Calu3 (cell line): ENCODE measurements around the gene PAX7. TPM values are rescaled to one million over a fixed set of nuclear protein-coding genes. Genes with fewer than 3 reads are reported as not detected.

ENCODE experiments used
- BruUV-seq: library from RNA; stranded (reverse); fragments of 400-500 nt; replicated peaks from 2 replicates; lab custom pipeline; 2021; lab: Mats Ljungman, UMichigan
- CTCF ChIA-PET: fragments of 300-600 bp; sonication (Branson Sonifier 250); formaldehyde crosslinking; loops from one replicate; lab custom pipeline; 2022; ENCODE audit warnings: antibody characterized with exemption; lab: Charles Lee
- DNase-seq: peaks from one replicate; pipeline ENCODE4 v3.0.0; 2022
- H3K27ac Mint-ChIP-seq: one replicate; pipeline ENCODE4 v1.8.0; 2022; ENCODE audit warnings: mixed read lengths; ENCODE audit not compliant: unreplicated experiment
- H3K27me3 Mint-ChIP-seq: one replicate; pipeline ENCODE4 v1.8.0; 2022; ENCODE audit warnings: mixed read lengths; ENCODE audit not compliant: unreplicated experiment
- H3K36me3 Mint-ChIP-seq: one replicate; pipeline ENCODE4 v1.8.0; 2022; ENCODE audit warnings: mild to moderate bottlenecking, moderate library complexity, mixed read lengths; ENCODE audit not compliant: insufficient read depth, unreplicated experiment
- H3K4me1 Mint-ChIP-seq: one replicate; pipeline ENCODE4 v1.8.0; 2022; ENCODE audit warnings: mild to moderate bottlenecking, low read depth, mixed read lengths; ENCODE audit not compliant: unreplicated experiment
- H3K4me3 Mint-ChIP-seq: one replicate; pipeline ENCODE4 v1.8.0; 2022; ENCODE audit warnings: mild to moderate bottlenecking, low read depth, moderate library complexity, mixed read lengths; ENCODE audit not compliant: unreplicated experiment
- H3K9me3 Mint-ChIP-seq: one replicate; pipeline ENCODE4 v1.8.0; 2022; ENCODE audit warnings: low read depth, mixed read lengths; ENCODE audit not compliant: unreplicated experiment
- intact Hi-C: fragments of 100-400 bp; cut with micrococcal nuclease; formaldehyde crosslinking; loops from one replicate; pipeline ENCODE4 v1.10.0; 2022; ENCODE audit not compliant: unreplicated experiment
- total RNA-seq: library from RNA; stranded (reverse); gene quantifications from 2 replicates; pipeline ENCODE4 v1.2.3, GENCODE V29; 2022
- TF ChIP-seq, protein P1 (sequence below): fragments of 200-600 bp; IDR thresholded peaks from one replicate; pipeline ENCODE4 v1.8.0; 2022; ENCODE audit warnings: antibody characterized with exemption; ENCODE audit not compliant: unreplicated experiment

PAX7 gene
- total RNA-seq, 1 experiment from 2014 or later: not detected

DNA sequence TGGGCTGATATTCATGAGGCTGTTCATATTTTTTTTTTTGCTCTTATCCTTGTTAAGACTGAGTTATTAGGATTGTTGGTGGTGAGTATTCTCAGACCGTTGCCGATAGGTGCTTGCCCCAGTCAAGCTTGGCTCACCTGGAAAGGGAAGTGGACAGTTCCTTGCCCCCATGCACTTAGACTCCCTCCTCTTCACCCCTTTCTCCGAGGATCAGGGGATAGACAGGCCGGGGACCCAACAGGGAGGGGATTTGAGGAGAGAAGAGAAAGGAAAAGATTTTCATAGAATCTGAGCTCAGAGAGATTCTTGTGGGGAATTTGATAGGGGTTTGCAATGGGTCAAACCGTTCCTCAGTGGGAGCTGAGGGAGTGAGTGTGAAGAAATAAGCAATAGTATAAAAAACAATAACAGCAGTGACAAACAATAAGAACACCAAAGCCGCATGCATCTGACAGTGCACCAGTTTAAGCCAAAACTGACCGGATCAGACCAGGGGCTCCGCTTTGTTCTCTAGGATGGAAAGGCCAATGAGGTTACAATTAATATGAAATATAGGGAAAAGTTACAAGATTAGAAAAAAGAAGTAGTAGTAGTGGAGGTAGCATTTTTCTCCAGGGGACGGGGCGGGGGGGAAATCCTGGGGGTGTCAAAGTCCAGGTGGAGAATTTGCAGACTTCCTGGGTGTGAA lies 8.9 kb downstream of the PAX7 start:
- intact Hi-C loops: no loop called here
- no peaks in the 10 kb centered on the region for H3K9me3 Mint-ChIP-seq
- no TSS peak for BruUV-seq
- DNase-seq: no peak
- H3K36me3 Mint-ChIP-seq: no peaks in the 10 kb centered on the region
- peaks cover 41% of the 10 kb centered on the region for H3K4me1 Mint-ChIP-seq
- CTCF ChIA-PET: no interaction called here
- peaks cover 100% of the 10 kb centered on the region for H3K27me3 Mint-ChIP-seq
- TF ChIP-seq, protein P1, sequence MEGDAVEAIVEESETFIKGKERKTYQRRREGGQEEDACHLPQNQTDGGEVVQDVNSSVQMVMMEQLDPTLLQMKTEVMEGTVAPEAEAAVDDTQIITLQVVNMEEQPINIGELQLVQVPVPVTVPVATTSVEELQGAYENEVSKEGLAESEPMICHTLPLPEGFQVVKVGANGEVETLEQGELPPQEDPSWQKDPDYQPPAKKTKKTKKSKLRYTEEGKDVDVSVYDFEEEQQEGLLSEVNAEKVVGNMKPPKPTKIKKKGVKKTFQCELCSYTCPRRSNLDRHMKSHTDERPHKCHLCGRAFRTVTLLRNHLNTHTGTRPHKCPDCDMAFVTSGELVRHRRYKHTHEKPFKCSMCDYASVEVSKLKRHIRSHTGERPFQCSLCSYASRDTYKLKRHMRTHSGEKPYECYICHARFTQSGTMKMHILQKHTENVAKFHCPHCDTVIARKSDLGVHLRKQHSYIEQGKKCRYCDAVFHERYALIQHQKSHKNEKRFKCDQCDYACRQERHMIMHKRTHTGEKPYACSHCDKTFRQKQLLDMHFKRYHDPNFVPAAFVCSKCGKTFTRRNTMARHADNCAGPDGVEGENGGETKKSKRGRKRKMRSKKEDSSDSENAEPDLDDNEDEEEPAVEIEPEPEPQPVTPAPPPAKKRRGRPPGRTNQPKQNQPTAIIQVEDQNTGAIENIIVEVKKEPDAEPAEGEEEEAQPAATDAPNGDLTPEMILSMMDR: no peak
- no peak overlapping the region for H3K4me3 Mint-ChIP-seq
- H3K27ac Mint-ChIP-seq: no peak overlapping the region

DNA sequence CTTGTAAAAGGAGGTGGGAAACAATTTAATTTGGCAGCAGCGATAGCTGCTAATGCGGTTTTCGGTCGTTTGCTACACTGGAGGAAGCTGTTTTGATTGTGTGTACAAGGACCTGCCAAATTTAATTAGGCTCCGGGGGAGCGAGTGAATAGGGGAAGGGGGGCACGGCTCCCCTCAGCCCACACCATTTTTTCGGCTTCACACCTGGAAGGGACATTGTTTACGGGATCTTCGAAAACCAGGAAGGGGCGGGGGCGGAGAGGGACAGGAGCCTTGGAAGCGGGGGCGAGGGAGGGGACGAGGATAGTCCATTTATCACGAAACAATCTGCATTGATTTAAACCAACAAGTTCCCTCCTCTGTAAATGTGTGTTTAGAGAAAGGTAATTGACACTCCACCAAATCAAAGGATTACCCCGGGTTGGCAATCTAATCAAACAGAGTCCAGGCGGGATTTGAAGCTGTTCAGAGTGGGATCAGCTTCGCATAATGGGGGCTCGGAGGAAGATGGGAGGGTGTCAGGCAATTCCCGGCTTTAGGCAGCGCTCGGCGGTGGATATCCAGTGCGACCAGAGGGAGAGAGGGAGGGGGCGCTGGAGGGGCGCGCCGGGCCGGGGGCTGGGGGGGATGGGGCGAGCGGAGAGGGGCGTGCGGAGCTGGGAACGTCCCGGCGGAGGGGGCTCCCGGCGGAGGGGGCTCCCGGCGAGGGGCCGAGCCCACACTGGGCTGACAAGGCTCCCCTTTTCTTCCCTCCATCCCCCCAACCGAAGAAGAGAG lies 9.8 kb downstream of the PAX7 start:
- Mint-ChIP-seq H3K27me3 (peaks cover 100% of the 10 kb centered on the region), H3K27ac (no peak overlapping the region), H3K9me3 (no peaks in the 10 kb centered on the region), H3K4me3 (no peak overlapping the region), H3K36me3 (peaks cover 4% of the 10 kb centered on the region), H3K4me1 (peaks cover 39% of the 10 kb centered on the region)
- BruUV-seq: no TSS peak
- DNase-seq: no peak
- CTCF ChIA-PET: no interaction called here
- intact Hi-C loops: no loop called here
- TF ChIP-seq, protein P1: no peak

DNA sequence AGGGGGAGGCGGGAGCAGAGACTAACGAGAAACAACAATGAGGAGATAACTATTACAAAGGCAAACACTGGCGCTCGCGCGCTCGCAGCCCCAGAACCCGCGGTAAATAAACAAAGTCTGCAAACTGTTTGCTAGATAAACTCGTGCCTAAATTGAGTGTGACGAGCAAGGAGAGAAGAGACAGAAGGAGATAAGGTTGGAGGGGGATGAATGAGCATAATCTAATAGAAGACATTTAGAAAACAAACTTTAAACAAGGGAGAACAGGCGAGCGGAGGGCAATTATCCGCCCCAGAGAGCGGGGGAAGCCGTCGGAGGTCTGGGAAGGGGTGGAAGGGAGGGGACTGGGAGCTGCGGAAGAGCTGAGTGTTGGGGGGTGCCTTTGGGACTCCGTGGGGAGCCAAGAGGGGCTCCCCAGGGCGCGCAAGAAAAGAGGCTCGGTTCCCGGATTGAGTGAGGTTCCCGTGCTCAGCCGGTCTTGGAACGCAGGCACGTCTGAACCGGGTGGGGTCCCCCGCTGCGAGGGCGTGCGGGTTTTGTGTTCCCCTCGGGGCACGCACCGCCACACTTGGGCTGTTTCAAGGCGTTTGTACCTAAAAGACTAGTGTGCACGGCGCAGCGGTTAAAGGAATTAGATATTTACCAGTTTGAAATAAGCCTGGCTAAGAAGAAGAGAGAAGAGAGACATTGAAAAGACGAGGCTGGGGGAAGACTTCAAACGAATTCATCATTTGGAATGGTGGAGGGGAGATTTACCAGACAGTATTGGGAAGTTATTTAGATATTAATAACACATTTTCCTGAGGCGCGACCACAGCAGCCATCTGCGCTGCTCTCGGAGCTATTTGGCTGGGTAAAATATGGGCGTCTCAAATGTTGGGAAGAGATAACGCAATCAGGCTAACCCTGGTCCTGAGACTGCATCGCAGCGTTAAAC lies 10.6 kb downstream of the PAX7 start:
- TF ChIP-seq, protein P1: no peak
- no peak for DNase-seq
- BruUV-seq: no TSS peak
- no peak overlapping the region for H3K27ac Mint-ChIP-seq
- peaks cover 40% of the 10 kb centered on the region for H3K4me1 Mint-ChIP-seq
- intact Hi-C loops: no loop called here
- H3K27me3 Mint-ChIP-seq: peaks cover 100% of the 10 kb centered on the region
- no peaks in the 10 kb centered on the region for H3K9me3 Mint-ChIP-seq
- peaks cover 4% of the 10 kb centered on the region for H3K36me3 Mint-ChIP-seq
- no peak overlapping the region for H3K4me3 Mint-ChIP-seq
- CTCF ChIA-PET: interaction anchor here (0.7 to 1.2 kb wide), 2 partner anchors 29 to 139 kb away, joined by 3 to 6 read pairs; no protein-coding TSS in a partner anchor
